Effector CD4-positive, alpha-beta T cell (primary cell): ENCODE measurements around the gene CDYL2.
A peak's percentile ranks its signal among the peaks of the same experiment; 100 is the strongest.

Experiments used
- DNase-seq: peaks from one replicate; pipeline ENCODE4 v3.0.0-alpha.2; 2020

Gene CDYL2

DNA sequence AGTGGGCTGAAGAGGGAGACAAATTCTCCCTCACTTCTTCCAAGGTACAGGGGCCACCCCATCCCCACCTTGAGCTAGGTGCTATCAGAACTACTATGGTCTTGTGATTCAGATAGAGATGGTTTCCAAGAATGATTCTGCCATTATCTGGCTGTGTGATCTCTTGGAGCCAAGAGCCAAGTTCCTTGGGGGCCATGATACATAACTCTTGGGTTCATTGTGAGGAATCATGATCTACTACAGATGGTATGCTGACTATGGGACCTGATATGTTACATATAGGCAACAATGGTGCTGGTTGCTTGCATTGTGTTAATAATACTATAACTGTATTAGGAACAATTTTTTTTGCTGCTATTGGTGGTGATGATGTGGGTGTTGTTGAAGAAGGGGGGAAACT is 217.9 kb downstream of the CDYL2 start:
- no peak for DNase-seq

DNA sequence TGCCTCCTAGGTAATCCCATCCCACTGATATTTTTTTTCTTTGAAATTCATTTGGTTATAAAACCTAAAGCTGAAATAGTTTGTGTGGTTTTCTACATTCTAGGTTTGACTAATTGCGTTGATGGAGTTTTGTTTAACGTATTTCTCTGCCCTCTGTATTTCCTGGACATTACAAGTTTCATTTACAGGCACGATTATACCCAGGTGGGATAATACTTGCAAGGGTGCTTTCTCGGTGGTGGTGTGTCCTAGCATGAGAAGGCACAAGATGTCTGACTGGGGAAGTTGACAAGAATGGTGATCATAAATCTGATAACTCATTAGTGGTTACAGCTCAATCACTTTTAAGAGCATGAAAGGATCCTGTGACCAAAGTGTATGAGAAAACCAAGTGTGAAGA is 218.6 kb downstream of the CDYL2 start:
- DNase-seq = no peak

- no peak for DNase-seq
Measured at GRCh38 chr16:80583466-80583865, 220.9 kb downstream of the CDYL2 start.

GRCh38 chr16:80580109-80580832 is 224.1 kb downstream of the CDYL2 start:
- DNase-seq = peak; percentile 42

GRCh38 chr16:80577485-80578280 is 226.7 kb downstream of the CDYL2 start:
- no peak for DNase-seq

GRCh38 chr16:80576343-80576912 is 228.0 kb downstream of the CDYL2 start:
- no peak for DNase-seq

GRCh38 chr16:80573700-80574120 is 230.7 kb downstream of the CDYL2 start:
- DNase-seq = no peak

GRCh38 chr16:80570106-80570478 is 234.3 kb downstream of the CDYL2 start:
- DNase-seq = no peak

- DNase-seq = peak; percentile 16
Measured at GRCh38 chr16:80569440-80570105, 234.8 kb downstream of the CDYL2 start.

DNA sequence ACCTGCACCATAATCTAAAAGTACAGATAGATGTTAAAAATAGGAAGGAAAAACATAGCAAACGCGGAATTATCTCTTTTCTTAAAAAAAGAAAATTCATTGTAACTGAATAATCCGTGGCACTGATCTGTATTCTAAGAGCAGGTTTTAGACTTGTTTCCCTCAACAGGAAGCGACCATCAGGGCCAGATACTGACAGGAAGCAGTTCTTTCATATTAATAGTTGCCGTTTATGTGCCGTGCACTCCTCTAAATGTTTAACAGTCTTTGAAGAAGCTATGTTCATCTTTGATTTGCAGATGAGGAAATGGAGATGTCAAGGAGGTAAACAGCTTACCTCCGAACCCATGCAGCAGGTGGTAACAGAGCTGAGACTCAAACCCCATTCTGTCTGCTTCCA is 240.0 kb downstream of the CDYL2 start:
- DNase-seq = no peak

DNA sequence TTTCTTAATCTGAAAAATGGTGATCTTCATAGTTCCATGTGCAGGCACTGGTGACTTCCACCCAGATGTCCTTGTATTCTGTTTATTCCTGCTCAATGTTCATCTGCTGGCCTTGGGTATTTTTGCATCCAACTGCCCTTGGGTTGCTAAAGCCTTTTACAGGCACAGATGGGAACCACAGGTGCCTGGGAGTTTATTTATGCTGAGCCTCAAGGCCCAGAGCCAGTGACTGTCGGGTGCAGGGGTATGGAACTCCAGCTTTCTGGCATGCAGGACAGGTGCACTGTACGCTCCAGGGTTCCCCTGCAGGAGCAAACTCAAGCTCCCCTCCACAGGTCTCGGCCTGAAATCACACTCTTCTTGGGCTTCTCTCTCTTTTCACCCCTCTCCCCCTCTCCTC is 241.3 kb downstream of the CDYL2 start:
- DNase-seq = no peak

DNA sequence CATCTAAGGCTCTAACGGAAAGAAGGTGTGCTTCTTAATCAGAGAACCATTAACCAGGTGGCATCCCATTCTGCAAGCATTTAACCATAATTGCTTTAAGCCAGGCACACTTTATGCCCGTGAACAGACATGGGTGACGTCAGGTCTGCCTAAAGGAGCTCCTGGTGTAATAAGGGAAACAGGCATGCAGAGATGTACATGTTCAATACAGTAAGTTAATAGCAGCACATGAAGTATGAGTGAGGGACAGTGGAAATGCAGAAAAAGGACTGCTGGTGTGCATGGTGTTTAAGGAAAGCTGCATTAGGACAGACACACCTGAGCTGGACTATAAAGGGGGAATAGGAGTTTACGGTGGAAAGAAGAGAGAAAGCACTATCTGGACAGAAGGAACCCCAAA is 245.0 kb downstream of the CDYL2 start:
- DNase-seq = no peak

- DNase-seq = no peak
Measured at GRCh38 chr16:80557037-80557436, 247.4 kb downstream of the CDYL2 start.

- DNase-seq = no peak
Measured at GRCh38 chr16:80556481-80556880, 247.9 kb downstream of the CDYL2 start.

GRCh38 chr16:80554033-80554432 is 250.4 kb downstream of the CDYL2 start:
- DNase-seq = no peak

GRCh38 chr16:80552277-80552676 is 252.1 kb downstream of the CDYL2 start:
- DNase-seq = no peak
